ENCODE measurements around the gene DCTN5.
"Not testable (repeated sequence)": the region's sequence is repeated elsewhere in the genome, so short reads cannot be mapped to it uniquely, and the experiment has no call there.

Gene DCTN5

GRCh38 chr16:23640931-23641765 lies at the start of gene DCTN5, which contains the start of gene PALB2:
TSS of gene DCTN5 (plus strand) at chr16:23641466. CDS start at chr16:23641543, 77 bp downstream.
TSS of gene PALB2 (minus strand) at chr16:23641310. CDS start at chr16:23641157, 153 bp downstream.
- peak; percentile 77 to 83 for DNase-seq (ENCODE audit: low read depth in 2 of 2)

DNA sequence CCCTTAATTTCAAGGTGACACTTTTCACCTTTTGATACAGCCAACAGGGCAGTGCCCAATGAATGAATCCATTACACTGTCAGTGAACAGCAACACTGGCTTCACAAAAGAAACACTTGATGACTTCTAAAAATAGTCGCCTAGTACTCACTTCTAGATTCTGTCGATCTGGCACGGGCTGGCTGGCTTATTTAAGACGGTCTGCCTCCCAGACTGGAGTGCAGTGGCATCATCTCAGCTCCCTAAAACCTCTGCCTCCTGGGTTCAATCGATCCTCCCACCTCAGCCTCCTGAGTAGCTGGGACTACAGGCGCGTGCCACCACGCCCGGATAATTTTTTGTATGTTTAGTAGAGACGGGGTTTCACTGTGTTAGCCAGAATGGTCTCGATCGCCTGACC lies 47.1 kb upstream of the DCTN5 start:
- no peak for DNase-seq (ENCODE audit: low read depth in 2 of 2)

GRCh38 chr16:23595246-23595950 lies 45.9 kb upstream of the DCTN5 start:
- DNase-seq (ENCODE audit: low read depth in 2 of 2), result no peak

GRCh38 chr16:23595951-23596720 lies 45.1 kb upstream of the DCTN5 start, which contains the start of gene NDUFAB1:
TSS of gene NDUFAB1 (minus strand) at chr16:23596316. CDS start at chr16:23596290, 26 bp downstream.
- peak; percentile 70 to 86 for DNase-seq (ENCODE audit: low read depth in 2 of 2)

GRCh38 chr16:23597003-23597756 lies 44.1 kb upstream of the DCTN5 start:
- DNase-seq (ENCODE audit: low read depth in 2 of 2), result no peak

GRCh38 chr16:23607726-23608125 lies 33.5 kb upstream of the DCTN5 start:
- no peak for DNase-seq (ENCODE audit: low read depth in 2 of 2)

DNA sequence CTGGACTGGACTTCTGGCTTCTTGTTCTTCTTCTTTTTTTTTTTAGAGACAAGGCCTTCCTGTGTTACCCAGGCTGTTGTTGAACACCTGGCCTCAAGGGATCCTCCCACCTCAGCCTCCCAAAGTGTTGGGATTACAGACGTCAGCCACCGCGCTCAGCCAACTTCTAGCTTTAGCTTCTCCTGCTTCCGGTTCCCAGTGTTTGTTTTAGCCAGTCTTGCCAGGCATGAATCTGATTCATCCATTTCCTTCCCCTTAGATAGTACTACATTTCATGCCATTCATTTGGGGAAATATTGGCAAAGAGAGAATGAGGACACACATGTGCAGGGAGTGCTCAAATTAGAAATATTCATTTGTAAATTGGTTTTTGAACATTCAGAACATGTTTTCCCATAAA lies 33.1 kb upstream of the DCTN5 start:
- DNase-seq (ENCODE audit: low read depth in 2 of 2), result no peak

DNA sequence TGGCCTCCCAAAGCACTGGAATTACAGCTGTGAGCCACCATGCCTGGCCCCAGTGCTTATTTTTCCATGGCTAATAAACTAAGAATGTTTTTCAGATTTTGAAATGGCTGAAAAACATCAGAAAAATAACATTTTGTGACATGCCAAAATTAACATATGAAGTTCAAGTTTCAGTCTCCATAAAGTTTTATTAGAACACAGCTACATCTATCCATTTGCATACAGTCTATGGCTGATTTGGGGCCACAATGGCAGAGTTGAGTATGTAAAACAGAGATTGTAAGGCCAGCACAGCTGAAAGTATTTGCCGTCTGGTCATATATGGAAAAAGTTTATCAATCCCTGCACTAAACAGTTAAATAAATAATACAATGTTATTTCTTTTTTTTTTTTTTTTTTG lies 31.3 kb upstream of the DCTN5 start:
- no peak for DNase-seq (ENCODE audit: low read depth in 2 of 2)

- not testable (repeated sequence) for DNase-seq (ENCODE audit: low read depth in 2 of 2)
These were observed 30.4 kb upstream of the DCTN5 start for GRCh38 chr16:23610905-23611304.

GRCh38 chr16:23611936-23612335 lies 29.3 kb upstream of the DCTN5 start:
- DNase-seq (ENCODE audit: low read depth in 2 of 2), result no peak

- no peak for DNase-seq (ENCODE audit: low read depth in 2 of 2)
These were observed 25.5 kb upstream of the DCTN5 start for GRCh38 chr16:23615805-23616204.

- DNase-seq (ENCODE audit: low read depth in 2 of 2), result no peak
These were observed 17.2 kb upstream of the DCTN5 start for GRCh38 chr16:23624092-23624491.

DNA sequence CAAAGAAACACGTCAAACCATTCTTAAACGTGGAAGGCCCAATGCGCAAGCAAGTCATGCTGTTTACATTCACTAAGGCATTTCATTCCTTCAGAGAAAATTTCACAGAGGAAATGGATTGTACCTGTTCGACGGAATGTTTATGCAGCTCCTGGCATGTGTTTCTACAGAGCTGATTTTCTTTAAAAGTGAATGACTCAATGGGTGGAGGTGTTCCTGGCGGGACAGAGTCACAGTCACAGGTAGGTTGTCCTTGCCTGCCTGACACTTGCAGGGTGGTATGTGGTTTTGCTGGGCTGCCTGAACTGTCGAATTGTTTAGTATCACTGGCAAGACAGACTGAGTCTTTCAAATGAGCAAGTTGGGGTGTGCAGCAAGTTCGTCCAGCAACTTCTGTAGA lies 11.8 kb upstream of the DCTN5 start:
- DNase-seq (ENCODE audit: low read depth in 2 of 2), result no peak

DNA sequence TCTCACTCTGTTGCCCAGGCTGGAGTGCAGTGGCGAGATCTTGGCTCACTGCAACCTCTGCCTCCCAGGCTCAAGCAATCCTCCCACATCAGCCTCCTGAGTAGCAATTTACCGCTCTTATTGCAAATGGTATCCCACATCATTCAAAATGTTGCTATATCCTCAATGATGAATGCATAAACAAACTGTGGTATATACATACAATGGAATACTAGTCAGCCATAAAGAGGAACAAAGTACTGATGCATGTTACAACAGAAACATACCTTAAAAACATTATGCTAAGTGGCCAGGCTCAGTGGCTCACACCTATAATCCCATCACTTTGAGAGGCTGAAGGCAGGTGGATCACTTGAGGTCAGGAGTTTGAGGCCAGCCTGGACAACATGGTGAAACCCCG lies 9.4 kb upstream of the DCTN5 start:
- DNase-seq (ENCODE audit: low read depth in 2 of 2), result not testable (repeated sequence)

DNA sequence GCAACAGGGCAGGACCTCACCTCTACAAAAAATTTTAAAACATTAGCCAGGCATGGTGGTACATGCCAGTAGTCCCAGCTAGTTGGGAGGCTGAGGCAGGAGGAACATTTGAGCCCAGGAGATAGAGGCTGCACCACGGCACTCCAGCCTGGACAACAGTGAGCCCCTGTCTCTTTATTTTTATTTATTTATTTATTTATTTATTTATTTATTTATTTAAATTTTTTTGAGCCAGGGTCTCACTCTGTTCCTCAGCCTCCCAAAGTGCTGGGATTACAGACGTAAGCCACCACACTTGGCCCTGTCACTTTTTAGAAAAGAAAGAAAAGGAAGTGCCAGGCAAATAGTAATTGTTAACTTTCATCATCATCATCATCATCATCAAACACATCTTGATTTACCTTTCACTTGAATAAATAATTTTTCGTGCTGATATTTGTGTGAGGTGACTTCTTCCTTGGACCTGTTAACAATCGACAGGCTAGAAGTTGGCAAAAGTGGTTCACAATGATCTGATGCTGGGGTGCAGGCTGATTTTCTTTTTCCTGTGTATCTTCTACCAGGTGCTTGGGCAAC lies 6.7 kb upstream of the DCTN5 start:
- DNase-seq (ENCODE audit: low read depth in 2 of 2), result no peak

DNA sequence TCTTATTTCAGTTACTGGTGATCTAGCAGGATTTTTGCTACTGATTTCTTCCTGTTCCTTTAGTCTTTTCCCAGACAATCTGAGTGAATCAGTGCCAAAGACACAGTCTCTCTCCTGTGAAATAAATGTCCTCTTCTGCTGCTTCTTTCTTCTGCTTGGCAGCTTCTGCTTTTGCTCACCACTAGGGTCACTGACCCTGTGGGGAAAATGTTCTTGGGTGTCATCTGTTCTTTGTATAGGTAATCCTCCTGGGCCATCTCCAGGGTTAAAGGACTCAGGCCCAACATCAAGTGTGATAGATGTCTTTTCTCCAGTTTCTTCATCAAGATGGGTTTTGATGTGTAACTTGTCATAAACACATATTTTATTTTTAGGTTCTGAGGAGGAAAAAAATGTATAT lies 5.3 kb upstream of the DCTN5 start:
- DNase-seq (ENCODE audit: low read depth in 2 of 2), result no peak

GRCh38 chr16:23640615-23640930 lies 693 bp upstream of the DCTN5 start:
- peak in 1 of 2 donors; percentile 8 for DNase-seq (ENCODE audit: low read depth in 2 of 2)

DNA sequence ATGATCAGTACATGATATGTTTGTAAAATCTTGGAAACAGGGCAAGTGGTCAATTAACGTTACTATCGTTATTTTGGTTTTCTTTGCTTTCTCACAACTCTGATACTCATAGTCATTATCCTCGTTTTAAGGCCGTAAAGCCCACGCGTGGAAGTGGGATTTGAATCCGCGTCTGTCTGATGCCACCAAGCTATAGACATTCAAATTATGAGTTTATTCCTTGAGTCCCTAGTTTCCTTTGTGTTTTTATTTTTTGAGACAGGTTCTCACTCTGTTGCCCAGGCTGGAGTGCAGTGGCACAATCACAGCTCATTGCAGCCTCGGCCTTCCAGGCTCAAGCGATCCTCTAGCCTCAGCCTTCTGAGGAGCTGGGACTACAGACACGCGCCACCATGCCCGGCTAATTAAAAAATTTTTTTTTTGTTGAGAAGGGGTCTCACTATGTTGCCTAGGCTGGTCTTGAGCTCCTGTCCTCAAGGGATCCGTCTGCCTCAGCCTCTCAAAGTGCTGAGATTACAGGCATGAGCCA lies 1.0 kb downstream of the DCTN5 start:
- DNase-seq (ENCODE audit: low read depth in 2 of 2), result no peak

DNA sequence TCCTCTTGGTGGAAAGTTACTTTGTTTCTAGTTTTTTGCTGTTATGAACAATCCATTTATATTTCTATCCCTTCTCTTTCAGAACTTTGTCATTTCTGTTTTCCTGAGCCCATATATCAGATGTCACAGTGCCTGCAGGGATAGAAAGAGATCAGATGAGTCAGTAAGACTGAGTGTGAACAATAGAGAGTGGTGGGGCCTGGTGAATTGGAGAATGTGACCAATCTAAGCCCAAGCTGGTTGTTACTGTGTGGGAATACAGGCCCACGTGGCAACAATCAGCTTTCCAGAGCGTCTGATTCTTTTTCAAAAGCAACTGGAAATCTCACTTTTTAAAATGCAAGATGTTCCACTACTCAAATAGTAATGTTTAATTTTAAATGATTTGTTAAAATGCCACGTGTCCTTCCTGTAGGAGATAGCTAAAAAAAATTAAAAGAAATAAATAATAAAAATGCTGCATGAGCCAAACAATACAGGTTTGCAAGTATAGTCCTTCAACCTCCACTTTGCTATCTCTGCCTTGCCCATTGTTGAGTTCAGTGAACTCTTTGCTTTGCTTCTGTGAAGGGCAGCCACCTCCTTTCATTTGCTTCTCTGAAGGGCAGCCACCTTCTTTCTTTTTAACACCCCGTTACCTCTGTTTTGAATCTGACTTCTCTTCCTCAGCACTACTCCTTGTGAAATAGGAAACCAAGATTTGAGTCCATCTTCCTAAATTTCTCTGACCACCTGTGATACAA lies 9.6 kb downstream of the DCTN5 start:
- DNase-seq (ENCODE audit: low read depth in 2 of 2), result no peak

- DNase-seq (ENCODE audit: low read depth in 2 of 2), result no peak
These were observed 10.7 kb downstream of the DCTN5 start for GRCh38 chr16:23651943-23652468.
